ENCODE results near the gene RBM26. TPM values are rescaled to one million over a fixed set of nuclear protein-coding genes. Genes with fewer than 3 reads are reported as not detected.

RBM26 gene
- 10 to 100 TPM; 41.6 to 64.9 (median 58.5) TPM for polyA plus RNA-seq (ENCODE audit: insufficient read length in 10 of 10)
- long read RNA-seq, donor 1, full-length matches to known transcripts = 5 of 5 reads
- long read RNA-seq, donor 1, partial matches to known transcripts = 0 of 5 reads
- long read RNA-seq, donor 1, other reads (novel, unspliced or antisense) = 0 of 5 reads
- long read RNA-seq, donor 2, transcript RBM26-206 (3 exons, 2,192 nt) = major isoform, 6 of 6 reads
- long read RNA-seq, donor 2, partial matches to known transcripts = 0 of 6 reads
- long read RNA-seq, donor 2, other reads (novel, unspliced or antisense) = 0 of 6 reads
- long read RNA-seq, donor 3 = 0 reads
- long read RNA-seq, donor 4, partial matches to known transcripts = 5 of 6 reads
- long read RNA-seq, donor 4, other reads (novel, unspliced or antisense) = 0 of 6 reads
- long read RNA-seq, donor 5, transcript RBM26-206 (3 exons, 2,192 nt) = major isoform, 13 of 20 reads
- long read RNA-seq, donor 5, partial matches to known transcripts = 7 of 20 reads
- long read RNA-seq, donor 5, other reads (novel, unspliced or antisense) = 0 of 20 reads
- long read RNA-seq, donor 6, transcript RBM26-206 (3 exons, 2,192 nt) = major isoform, 12 of 12 reads
- long read RNA-seq, donor 6, partial matches to known transcripts = 0 of 12 reads
- long read RNA-seq, donor 6, other reads (novel, unspliced or antisense) = 0 of 12 reads
- long read RNA-seq, donor 7, transcript RBM26-206 (3 exons, 2,192 nt) = major isoform, 5 of 10 reads
- long read RNA-seq, donor 7, partial matches to known transcripts = 5 of 10 reads
- long read RNA-seq, donor 7, other reads (novel, unspliced or antisense) = 0 of 10 reads
- long read RNA-seq, donor 8, partial matches to known transcripts = 0 of 5 reads
- long read RNA-seq, donor 8, other reads (novel, unspliced or antisense) = 0 of 5 reads
- long read RNA-seq, donor 9 = 0 reads

- DNase-seq = peak; percentile 97 to 99 (median 98)
Observed at GRCh38 chr13:79405831-79406596, at the start of gene RBM26. TSS of gene RBM26 (minus strand) at chr13:79406255. CDS start at chr13:79405774, 481 bp downstream.

GRCh38 chr13:79455331-79455730, 49.3 kb upstream of the RBM26 start:
- DNase-seq = no peak

GRCh38 chr13:79452239-79452913, 46.3 kb upstream of the RBM26 start:
- DNase-seq = no peak

GRCh38 chr13:79451500-79451962, 45.5 kb upstream of the RBM26 start:
- DNase-seq = peak in 1 of 3 donors; percentile 77

GRCh38 chr13:79450110-79450509, 44.1 kb upstream of the RBM26 start:
- no peak for DNase-seq

GRCh38 chr13:79448413-79448812, 42.4 kb upstream of the RBM26 start:
- no peak for DNase-seq

- DNase-seq = no peak
Observed at GRCh38 chr13:79447741-79448140, 41.7 kb upstream of the RBM26 start.

GRCh38 chr13:79447141-79447540, 41.1 kb upstream of the RBM26 start:
- no peak for DNase-seq

- DNase-seq = no peak
Observed at GRCh38 chr13:79445968-79446645, 40.1 kb upstream of the RBM26 start.

- DNase-seq = no peak
Observed at GRCh38 chr13:79442706-79443105, 36.7 kb upstream of the RBM26 start.

GRCh38 chr13:79442221-79442620, 36.2 kb upstream of the RBM26 start:
- DNase-seq = no peak

GRCh38 chr13:79440958-79441528, 35.0 kb upstream of the RBM26 start:
- no peak for DNase-seq

- DNase-seq = no peak
Observed at GRCh38 chr13:79439275-79439674, 33.2 kb upstream of the RBM26 start.

GRCh38 chr13:79435561-79435990, 29.5 kb upstream of the RBM26 start:
- peak in 1 of 3 donors; percentile 22 for DNase-seq

GRCh38 chr13:79434556-79434955, 28.5 kb upstream of the RBM26 start:
- DNase-seq = peak; percentile 16 to 29 (median 22)

GRCh38 chr13:79432992-79433391, 26.9 kb upstream of the RBM26 start:
- no peak for DNase-seq

- DNase-seq = no peak
Observed at GRCh38 chr13:79432086-79432485, 26.0 kb upstream of the RBM26 start.

- no peak for DNase-seq
Observed at GRCh38 chr13:79429309-79429708, 23.3 kb upstream of the RBM26 start.

- no peak for DNase-seq
Observed at GRCh38 chr13:79427883-79428282, 21.8 kb upstream of the RBM26 start.

GRCh38 chr13:79427265-79427664, 21.2 kb upstream of the RBM26 start:
- DNase-seq = no peak
